H4 (cell line): ENCODE results near the gene JDP2. TPM values are rescaled to one million over a fixed set of nuclear protein-coding genes. Genes with fewer than 3 reads are reported as not detected.

ENCODE experiments used
- DNase-seq: peaks from one replicate; pipeline ENCODE4 v3.0.0-alpha.2; 2015; ENCODE audit warnings: low spot score
- total RNA-seq: library from RNA; depleted of rRNA; stranded (reverse); fragments of >200 nt; shearing (Covaris generic); gene quantifications from 2 replicates; pipeline ENCODE4 v1.2.3, GENCODE V29; 2014

The JDP2 gene
- total RNA-seq, 1 experiment from 2014 or later, result 31.9 TPM

GRCh38 chr14:75484711-75485429 lies 57.0 kb downstream of the JDP2 start:
- no peak for DNase-seq

DNA sequence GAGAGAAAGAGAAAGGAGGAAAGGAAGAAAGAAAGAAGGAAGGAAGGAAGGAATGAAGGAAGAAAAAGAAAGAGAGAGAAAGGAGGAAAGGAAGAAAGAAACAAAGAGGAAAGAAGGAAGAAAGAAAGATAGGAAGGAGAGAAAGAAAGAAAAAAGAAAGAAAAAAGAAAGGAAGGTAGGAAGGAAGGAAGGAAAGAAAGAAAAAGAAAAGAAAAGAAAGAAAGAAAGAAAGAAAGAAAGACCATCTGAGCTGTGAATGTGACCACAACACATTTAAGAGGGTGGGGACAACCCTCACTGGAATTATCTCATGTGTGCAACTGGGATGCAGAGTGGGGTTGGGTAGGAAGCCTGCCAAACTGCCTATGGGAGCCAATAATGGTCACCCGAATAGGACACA lies 58.5 kb downstream of the JDP2 start:
- DNase-seq, result no peak

- no peak for DNase-seq
These were observed 59.4 kb downstream of the JDP2 start for GRCh38 chr14:75487155-75487671.

GRCh38 chr14:75489480-75489837 lies 61.6 kb downstream of the JDP2 start:
- DNase-seq, result no peak

DNA sequence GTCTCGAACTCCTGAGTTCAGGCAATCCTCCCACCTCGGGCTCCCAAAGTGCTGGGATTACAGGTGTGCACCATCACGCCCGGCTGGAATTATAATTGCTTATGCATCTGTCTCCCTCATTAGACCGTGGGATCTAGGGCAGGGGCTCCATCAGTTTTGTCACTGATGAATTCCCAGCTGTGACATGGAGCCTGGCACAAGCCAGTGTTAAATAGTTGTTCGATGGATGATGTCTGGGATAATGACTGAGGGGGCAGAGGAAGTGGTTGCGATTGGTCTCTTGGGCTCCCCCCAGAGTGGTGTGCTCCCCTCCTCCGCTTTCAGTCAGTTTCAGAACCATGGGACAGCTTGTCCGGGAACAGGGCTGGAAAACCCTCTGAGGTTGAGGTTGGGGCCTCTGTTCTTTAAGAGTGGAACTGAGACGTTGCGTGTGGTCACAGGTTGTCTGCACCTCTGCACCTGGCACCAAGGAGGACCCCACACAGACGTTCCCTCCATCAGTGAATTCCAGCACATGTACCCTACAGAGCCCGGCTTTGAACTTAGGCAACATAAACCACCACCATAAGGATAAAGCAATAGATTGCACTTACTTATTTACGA lies 63.7 kb downstream of the JDP2 start:
- DNase-seq, result no peak

GRCh38 chr14:75492832-75493591 lies 65.2 kb downstream of the JDP2 start:
- no peak for DNase-seq

- no peak for DNase-seq
These were observed 65.8 kb downstream of the JDP2 start for GRCh38 chr14:75493592-75494087.

- DNase-seq, result no peak
These were observed 67.1 kb downstream of the JDP2 start for GRCh38 chr14:75494896-75495295.

GRCh38 chr14:75495399-75495798 lies 67.6 kb downstream of the JDP2 start:
- no peak for DNase-seq

GRCh38 chr14:75495882-75496281 lies 68.1 kb downstream of the JDP2 start:
- no peak for DNase-seq

- no peak for DNase-seq
These were observed 68.9 kb downstream of the JDP2 start for GRCh38 chr14:75496755-75497154.

GRCh38 chr14:75497191-75497590 lies 69.4 kb downstream of the JDP2 start:
- no peak for DNase-seq

DNA sequence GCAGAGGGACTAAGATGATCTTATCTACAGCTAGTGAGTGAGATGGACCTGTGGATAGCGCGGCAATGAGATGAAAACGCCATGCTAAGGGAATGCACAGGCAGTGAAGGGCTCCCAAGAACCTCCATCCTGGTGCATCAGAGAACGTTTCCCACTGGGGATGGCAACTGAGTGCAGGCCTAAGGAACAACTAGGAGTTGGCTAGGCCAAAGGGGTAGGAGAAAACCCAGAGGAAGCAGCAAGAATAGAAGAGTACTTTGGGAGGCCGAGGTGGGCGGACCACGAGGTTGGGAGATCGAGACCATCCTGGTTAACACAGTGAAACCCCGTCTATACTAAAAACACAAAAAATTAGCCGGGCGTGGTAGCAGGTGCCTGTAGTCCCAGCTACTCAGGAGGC lies 69.9 kb downstream of the JDP2 start:
- DNase-seq, result no peak

- DNase-seq, result no peak
These were observed 71.5 kb downstream of the JDP2 start for GRCh38 chr14:75499084-75499875.

GRCh38 chr14:75501080-75501479 lies 73.3 kb downstream of the JDP2 start:
- DNase-seq, result no peak

DNA sequence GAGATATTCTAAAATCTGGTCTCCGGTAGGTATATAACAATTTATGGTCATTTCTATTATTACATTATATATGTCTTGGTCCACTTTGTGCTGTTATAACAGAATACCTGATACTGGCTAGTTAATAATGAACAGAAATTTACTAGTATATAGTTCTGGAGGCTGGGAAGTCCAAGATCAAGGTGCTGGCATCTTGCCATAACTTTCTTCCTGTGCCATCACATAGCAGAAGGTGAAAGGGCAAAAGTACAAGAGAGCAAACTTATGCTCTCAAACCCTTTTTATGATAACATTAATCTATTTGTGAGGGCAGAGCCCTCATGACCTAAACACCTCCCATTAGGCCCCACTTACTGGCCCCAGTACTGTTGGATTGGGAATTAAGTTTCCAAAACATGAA lies 76.6 kb downstream of the JDP2 start:
- DNase-seq, result no peak

DNA sequence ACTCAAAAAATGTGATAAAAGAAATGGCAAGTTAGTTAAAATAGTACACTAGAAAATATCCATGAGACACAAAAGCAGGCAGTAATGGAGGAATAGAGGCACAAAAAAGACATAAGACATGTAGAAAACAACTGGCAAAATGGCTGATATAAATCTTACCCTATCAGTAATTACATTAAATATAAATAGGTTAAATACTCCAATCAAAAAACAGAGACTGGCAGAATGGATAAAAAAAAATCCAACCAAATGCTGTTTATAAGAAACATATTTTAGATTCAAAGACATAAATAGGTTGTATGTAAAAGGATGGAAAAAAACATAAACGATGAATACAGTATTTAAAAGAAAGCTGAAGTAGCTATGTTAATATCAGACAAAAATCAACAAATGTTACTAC lies 79.1 kb downstream of the JDP2 start:
- no peak for DNase-seq

GRCh38 chr14:75510547-75510946 lies 82.7 kb downstream of the JDP2 start:
- no peak for DNase-seq

- no peak for DNase-seq
These were observed 83.4 kb downstream of the JDP2 start for GRCh38 chr14:75511201-75511600.

DNA sequence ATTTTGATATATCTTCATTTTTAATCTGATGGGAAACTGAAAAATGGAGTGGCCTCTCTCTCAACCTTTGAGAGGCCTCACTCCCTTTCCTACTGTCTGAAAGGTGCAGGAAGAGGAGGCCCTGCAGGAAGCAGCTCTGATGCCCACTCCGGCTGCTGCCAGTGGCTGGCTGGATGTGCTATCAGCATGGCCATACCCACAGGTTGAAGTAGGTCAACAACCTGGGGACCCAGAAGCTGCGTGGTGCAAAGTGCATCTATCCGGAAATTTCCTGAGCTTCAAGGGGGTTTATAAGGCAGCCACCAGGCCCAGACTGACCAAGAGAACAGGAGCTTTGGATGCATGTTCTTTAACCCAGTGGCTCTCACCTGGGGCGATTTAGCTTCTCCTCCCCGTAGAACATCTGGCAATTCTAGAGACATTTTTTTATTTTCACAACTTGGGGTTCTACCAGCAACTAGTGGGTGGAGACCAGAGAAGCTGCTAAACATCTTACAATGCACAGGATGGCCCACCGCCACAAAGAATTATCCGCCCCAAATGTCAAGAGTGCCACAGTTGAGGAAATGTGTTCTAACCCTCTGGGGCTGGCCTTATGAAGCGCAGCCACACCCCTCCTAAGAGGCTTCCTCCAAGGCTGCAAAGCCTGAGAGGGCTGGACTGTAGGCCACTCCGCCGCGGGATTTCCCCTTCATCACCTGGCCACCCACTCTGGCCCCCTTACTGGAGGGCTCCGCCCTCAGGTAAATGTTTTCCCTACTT lies 86.3 kb downstream of the JDP2 start:
- no peak for DNase-seq
